Ecto neural progenitor cell (in vitro differentiated cells): ENCODE results near the gene LCE4A.

ENCODE experiments used
- DNase-seq: peaks from one replicate; pipeline ENCODE4 v3.0.0-alpha.2; 2018; ENCODE audit warnings: low spot score

The LCE4A gene

DNA sequence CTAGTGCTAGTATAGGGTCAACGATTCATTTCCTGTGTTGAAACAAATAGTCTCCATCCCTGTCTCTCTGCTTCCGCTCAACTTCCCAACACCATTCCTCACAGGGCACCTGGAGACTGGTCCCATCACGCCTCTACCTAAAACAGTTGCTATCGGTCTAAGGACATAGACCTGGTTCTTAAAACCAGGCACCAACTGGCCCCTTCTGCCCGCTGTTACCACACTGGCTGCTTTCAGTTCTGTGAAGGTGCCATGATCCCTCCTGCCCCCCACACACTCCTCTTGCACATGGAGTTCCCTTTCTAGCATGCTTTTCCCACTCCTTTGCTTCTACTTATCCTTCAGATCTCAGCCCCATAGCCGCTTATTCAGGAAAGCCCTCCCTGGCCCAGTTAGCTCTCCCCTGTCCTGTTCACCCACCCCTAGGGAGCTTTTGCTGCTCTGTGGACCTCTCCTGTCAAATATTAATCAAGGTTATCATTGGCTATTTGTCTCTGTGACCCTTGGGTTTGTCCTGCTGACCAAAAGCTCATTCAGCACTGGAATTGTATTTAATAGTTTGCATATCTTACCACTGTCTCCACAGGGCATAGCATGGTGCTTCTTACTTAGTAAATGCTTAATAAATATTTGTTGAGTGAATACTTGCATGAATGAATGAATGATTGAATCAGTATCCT lies 37.9 kb downstream of the LCE4A start:
- DNase-seq: no peak

- DNase-seq: no peak
Observed at GRCh38 chr1:152747831-152748230, 39.9 kb downstream of the LCE4A start.

DNA sequence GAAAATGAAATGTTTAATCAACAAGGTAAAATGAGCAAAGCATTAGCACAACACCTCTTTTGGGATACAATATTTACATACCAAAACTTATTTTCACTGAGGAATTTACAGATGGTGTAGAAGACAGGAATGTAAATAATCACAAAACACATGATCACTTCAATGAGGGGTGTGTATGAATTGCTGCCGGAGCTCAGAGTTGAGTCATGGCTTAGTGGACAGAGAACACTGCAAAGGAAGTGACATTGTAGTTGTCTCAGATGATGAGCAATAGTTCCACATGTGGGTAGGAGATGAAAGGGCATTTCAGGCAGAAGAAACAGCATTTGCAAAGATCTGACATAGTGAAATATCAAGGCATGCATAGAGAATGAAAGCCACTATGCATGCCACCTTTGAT lies 44.3 kb downstream of the LCE4A start:
- no peak for DNase-seq

GRCh38 chr1:152753586-152753985 lies 45.6 kb downstream of the LCE4A start:
- no peak for DNase-seq

GRCh38 chr1:152756872-152757271 lies 48.9 kb downstream of the LCE4A start:
- no peak for DNase-seq

- no peak for DNase-seq
Observed at GRCh38 chr1:152757747-152758146, 49.8 kb downstream of the LCE4A start, which contains the start of gene KPRP. KPRP (plus strand) TSS chr1:152758025; CDS start chr1:152759589, 1,564 bp downstream.

DNA sequence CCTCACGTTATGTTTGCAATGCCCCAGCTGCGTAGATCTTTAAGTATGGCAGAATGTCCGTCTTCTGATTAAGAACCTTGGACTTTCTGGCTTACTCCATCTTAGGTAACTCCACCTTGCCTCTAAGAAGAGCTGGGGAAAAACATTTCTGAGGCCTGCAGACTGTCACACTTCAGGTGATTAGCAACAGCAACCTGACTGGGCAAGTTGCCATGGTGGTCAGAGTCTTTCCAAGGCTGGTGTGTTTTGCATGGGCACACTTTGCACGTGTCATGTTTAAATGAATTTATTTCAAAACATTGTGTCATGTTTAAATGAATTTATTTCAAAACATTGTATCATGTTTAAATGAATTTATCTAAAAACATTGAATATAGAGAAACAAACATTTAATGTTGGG lies 50.7 kb downstream of the LCE4A start:
- no peak for DNase-seq
